ENCODE measurements around the gene CDKL5. TPM values are rescaled to one million over a fixed set of nuclear protein-coding genes. Genes with fewer than 3 reads are reported as not detected.

CDKL5 gene
- polyA plus RNA-seq, 3 donors from 2014 or later, result 1.5 to 2.3 TPM; not detected in 1

- Mint-ChIP-seq H3K9me3 (no peaks in the 10 kb centered on the region), H3K4me1 (peaks cover 15 to 19% of the 10 kb centered on the region in 2 donors), H3K27me3 (ENCODE audit: low read depth in 3 of 3) (peaks cover 11 to 17% (median 15%) of the 10 kb centered on the region in 3 donors), H3K27ac (peak overlapping the region in 3 of 6 donors; percentile 1 to 65 (median 28)), H3K4me3 (peak overlapping the region; percentile 2 to 67 (median 33)), H3K36me3 (no peaks in the 10 kb centered on the region)
- DNase-seq, result peak in 1 of 3 donors; percentile 6
These were observed 251.9 kb downstream of the CDKL5 start for GRCh38 chrX:18677161-18677869.

DNA sequence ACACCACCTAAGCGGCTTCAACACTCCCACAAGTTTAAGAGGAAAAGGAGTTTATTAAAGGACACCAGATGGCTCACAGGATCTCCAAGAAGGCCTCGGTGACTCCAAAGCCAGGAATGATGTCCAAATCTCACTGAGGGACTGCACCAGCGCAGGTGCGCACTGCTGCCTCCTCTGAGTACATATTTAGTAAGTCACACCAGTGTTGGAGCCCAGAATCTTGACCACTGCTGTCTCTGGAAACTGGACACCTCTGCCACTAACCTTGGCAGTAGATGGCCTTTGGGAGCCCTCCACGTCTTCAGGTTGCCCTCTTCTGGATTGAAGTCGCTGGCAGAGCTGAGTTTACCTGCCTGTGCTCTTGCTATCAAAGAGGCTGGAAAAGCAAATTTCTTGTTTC, 256.6 kb downstream of the CDKL5 start:
- no peaks in the 10 kb centered on the region for H3K36me3 Mint-ChIP-seq
- no peak overlapping the region for H3K27ac Mint-ChIP-seq
- no peaks in the 10 kb centered on the region for H3K9me3 Mint-ChIP-seq

GRCh38 chrX:18682979-18683387, 257.6 kb downstream of the CDKL5 start:
- Mint-ChIP-seq H3K9me3 (no peaks in the 10 kb centered on the region), H3K36me3 (no peaks in the 10 kb centered on the region), H3K4me1 (peaks cover 0 to 7% of the 10 kb centered on the region in 2 donors), H3K27me3 (ENCODE audit: low read depth in 3 of 3) (peaks cover 0 to 2% (median 2%) of the 10 kb centered on the region in 3 donors), H3K4me3 (no peak overlapping the region), H3K27ac (no peak overlapping the region)
- no peak for DNase-seq

More for the DNA sequence above, 256.6 kb downstream of the CDKL5 start:
- Mint-ChIP-seq H3K4me1 (peaks cover 9 to 13% of the 10 kb centered on the region in 2 donors), H3K27me3 (ENCODE audit: low read depth in 3 of 3) (peaks cover 0 to 2% (median 2%) of the 10 kb centered on the region in 3 donors), H3K4me3 (no peak overlapping the region)
- DNase-seq, result no peak

GRCh38 chrX:18687856-18688495, 262.6 kb downstream of the CDKL5 start:
- Mint-ChIP-seq H3K27me3 (ENCODE audit: low read depth in 3 of 3) (peaks cover 0 to 3% (median 0%) of the 10 kb centered on the region in 3 donors), H3K36me3 (no peaks in the 10 kb centered on the region), H3K9me3 (no peaks in the 10 kb centered on the region), H3K27ac (no peak overlapping the region), H3K4me1 (no peaks in the 10 kb centered on the region), H3K4me3 (no peak overlapping the region)
- no peak for DNase-seq

- DNase-seq, result no peak
These were observed 266.0 kb downstream of the CDKL5 start for GRCh38 chrX:18691431-18691830.

GRCh38 chrX:18692541-18692940, 267.1 kb downstream of the CDKL5 start:
- Mint-ChIP-seq H3K9me3 (no peaks in the 10 kb centered on the region), H3K4me1 (no peaks in the 10 kb centered on the region), H3K27me3 (ENCODE audit: low read depth in 3 of 3) (peaks cover 0 to 10% (median 5%) of the 10 kb centered on the region in 3 donors), H3K4me3 (no peak overlapping the region), H3K36me3 (no peaks in the 10 kb centered on the region), H3K27ac (no peak overlapping the region)
- DNase-seq, result no peak

More at GRCh38 chrX:18691431-18691830, 266.0 kb downstream of the CDKL5 start:
- no peaks in the 10 kb centered on the region for H3K4me1 Mint-ChIP-seq
- no peak overlapping the region for H3K4me3 Mint-ChIP-seq
- H3K9me3 Mint-ChIP-seq, result no peaks in the 10 kb centered on the region
- no peak overlapping the region for H3K27ac Mint-ChIP-seq
- H3K27me3 Mint-ChIP-seq (ENCODE audit: low read depth in 3 of 3), result peaks cover 0 to 9% (median 3%) of the 10 kb centered on the region in 3 donors
- H3K36me3 Mint-ChIP-seq, result no peaks in the 10 kb centered on the region

- DNase-seq, result no peak
- Mint-ChIP-seq H3K4me3 (no peak overlapping the region), H3K4me1 (no peaks in the 10 kb centered on the region), H3K36me3 (no peaks in the 10 kb centered on the region), H3K27ac (no peak overlapping the region), H3K27me3 (ENCODE audit: low read depth in 3 of 3) (peaks cover 0 to 15% (median 7%) of the 10 kb centered on the region in 3 donors), H3K9me3 (no peaks in the 10 kb centered on the region)
These were observed 271.2 kb downstream of the CDKL5 start for GRCh38 chrX:18696653-18697052.

GRCh38 chrX:18698737-18699650, 273.6 kb downstream of the CDKL5 start:
- Mint-ChIP-seq H3K4me3 (no peak overlapping the region), H3K27me3 (ENCODE audit: low read depth in 3 of 3) (peaks cover 0 to 12% (median 4%) of the 10 kb centered on the region in 3 donors), H3K36me3 (no peaks in the 10 kb centered on the region), H3K27ac (no peak overlapping the region), H3K4me1 (no peaks in the 10 kb centered on the region), H3K9me3 (no peaks in the 10 kb centered on the region)
- no peak for DNase-seq

GRCh38 chrX:18701621-18702361, 276.4 kb downstream of the CDKL5 start:
- DNase-seq, result no peak
- Mint-ChIP-seq H3K4me1 (no peaks in the 10 kb centered on the region), H3K36me3 (no peaks in the 10 kb centered on the region), H3K27me3 (ENCODE audit: low read depth in 3 of 3) (peaks cover 0 to 8% (median 4%) of the 10 kb centered on the region in 3 donors), H3K9me3 (no peaks in the 10 kb centered on the region), H3K4me3 (no peak overlapping the region), H3K27ac (no peak overlapping the region)

- Mint-ChIP-seq H3K9me3 (no peaks in the 10 kb centered on the region), H3K36me3 (no peaks in the 10 kb centered on the region), H3K27me3 (ENCODE audit: low read depth in 3 of 3) (peaks cover 0 to 9% (median 3%) of the 10 kb centered on the region in 3 donors), H3K4me1 (no peaks in the 10 kb centered on the region), H3K27ac (no peak overlapping the region), H3K4me3 (no peak overlapping the region)
- no peak for DNase-seq
These were observed 277.2 kb downstream of the CDKL5 start for GRCh38 chrX:18702362-18703195.

Measured in immature natural killer cell (primary cell).